Right hindlimb (tissue), 1 donor: ENCODE measurements around the gene CENPX.
"Not testable (repeated sequence)": the region's sequence is repeated elsewhere in the genome, so short reads cannot be mapped to it uniquely, and the experiment has no call there.

Source experiments
- DNase-seq: peaks from one replicate; pipeline ENCODE4 v3.0.0-alpha.2; 2018

CENPX gene

DNA sequence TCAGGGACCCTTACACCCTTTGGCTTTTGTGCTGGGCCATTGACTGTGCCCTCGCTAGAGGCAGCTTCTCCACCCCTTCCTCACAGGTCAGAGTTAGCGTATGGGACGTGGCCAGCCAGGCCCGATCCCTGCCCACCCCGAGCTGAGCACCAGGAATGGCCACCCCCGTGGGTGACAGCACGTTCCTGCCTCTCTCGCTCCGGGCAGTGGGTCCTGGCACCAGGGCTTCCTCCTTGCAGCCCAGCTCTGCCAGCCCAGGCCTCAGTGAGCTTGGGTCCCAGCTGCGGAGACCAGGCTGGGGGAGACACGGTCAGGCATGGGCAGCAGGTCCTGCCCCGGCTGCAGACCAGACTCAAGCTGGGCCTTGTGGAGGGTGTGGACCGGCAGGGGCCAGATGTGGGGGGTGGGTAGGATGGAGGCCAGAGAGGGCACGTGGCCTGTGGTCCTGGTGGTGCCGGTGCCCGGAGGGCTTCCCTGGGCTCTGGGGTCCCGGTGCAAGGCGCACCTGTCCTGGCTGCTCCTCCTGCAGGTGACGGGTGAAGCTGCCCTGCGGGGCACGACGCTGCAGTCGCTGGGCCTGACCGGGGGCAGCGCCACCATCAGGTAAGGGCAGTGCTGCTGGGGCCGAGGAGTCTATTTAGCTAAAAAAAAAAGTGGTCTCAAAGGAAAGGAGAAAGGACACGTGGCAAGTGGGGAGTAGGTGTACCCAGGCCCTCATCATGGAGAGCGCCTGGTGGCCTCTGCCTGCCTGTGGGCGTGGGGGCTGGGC lies 27.0 kb downstream of the CENPX start:
- DNase-seq: no peak

GRCh38 chr17:81994593-81995462 lies 27.9 kb downstream of the CENPX start:
- DNase-seq: peak; percentile 27

DNA sequence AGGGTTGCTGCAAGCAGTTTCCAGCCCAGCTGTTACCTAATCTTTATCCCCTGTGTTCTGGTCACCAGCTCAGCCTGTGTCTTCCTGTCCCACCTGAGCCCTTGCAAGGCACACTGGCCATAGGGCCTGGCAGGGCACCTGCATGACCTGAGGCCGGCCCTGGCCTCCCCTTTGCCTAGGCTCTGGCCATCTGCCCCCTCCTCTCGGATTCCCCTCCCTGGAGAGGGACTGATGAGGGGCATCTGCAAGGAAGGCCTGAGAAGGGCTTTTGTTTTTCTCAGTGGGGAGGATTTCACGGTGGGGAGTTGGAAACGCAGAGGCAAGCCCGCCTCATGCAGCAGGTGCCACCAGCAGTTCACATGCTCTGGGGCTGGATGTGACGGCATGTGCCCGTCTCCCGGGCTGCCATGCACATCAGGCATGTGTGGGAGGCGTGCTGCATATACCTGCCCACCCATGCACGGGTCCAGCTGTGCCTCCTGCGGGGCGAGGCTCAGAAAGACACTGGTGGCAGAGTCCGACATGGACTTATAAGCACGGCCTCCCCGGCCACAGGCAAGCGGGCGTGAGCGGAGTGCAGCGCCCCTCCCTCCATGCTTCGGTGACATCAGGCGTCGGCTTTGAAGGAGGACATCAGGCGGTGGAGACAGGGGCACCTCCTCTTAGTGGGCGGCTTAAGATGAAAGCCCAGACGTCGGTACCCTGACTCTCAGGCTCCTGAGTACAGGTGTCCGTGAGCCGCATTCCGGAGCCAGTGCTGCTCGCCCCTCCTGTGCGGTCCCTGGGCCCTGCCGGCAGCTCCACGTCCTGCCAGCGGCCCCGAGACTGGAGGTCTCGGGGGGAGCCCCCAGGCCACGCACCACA lies 28.7 kb downstream of the CENPX start:
- DNase-seq: no peak

DNA sequence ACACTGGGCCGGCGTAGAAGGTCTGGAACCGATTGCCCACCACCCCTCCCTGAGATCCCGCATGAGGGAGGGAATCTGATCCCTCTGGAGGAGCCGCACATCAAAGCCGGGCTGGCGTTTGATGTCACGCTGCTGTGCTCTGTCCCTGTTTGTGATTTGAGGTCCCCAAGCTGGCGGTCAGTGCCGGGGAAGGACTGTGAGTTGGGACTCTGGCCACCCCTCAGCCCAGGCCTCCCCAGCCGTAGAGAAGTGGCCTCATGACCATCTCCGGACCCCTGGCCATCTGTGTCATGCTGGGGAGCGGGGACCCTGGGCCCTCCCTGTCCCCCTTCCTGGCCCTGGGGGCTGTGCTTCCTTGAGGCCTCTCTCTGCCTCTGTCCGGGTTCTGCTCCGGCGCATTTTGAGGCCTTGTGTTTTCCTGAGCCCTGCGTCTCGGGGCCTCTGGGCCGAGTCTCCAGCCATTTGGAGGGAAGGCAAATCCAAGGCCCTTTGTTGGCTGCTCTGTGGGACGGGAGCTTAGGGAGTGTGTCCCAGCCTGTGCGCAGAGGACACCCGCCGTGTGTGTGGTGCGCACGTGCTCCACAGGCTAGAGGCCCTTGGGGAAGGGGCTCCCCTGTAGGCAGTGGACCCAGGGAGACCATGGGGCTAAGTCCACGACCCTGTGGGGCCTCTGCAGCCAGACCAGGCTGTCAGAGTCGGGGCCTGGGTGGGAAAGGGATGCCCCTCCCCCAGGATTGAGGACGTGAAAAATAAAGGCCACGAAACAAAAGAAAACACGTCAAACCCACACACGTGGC lies 30.2 kb downstream of the CENPX start:
- DNase-seq: peak; percentile 33

DNA sequence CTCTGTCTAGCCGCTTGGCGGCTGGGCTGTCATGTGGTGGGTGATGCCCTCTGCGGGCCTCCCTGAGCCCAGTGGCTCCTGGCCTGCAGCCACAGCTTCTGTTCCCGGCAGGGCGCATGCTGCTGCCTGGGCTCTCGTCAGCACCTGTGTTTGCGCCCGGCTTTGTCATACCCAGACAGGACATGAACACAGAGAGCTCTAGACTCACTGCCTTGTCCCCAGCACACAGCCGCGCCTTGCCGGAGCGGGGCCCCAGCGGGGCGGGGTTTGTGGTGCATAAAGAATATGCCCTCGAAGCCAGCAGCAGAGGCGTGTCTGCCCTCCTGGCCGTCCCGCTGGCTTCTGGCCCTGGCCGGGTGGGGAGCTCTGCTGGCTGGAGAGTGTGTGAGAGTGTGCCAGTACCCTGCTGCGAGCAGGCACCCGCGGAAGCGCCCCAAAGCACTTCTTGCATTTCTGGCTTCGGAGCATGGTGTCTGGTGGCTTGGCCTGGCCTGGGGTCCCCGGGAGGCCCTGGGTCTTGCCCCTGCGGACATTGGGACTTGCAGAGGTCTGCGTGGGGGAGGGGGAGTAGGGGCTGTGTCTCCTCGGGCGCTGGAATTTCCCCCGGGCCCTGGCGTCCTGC lies 30.9 kb downstream of the CENPX start:
- peak; percentile 90 for DNase-seq

DNA sequence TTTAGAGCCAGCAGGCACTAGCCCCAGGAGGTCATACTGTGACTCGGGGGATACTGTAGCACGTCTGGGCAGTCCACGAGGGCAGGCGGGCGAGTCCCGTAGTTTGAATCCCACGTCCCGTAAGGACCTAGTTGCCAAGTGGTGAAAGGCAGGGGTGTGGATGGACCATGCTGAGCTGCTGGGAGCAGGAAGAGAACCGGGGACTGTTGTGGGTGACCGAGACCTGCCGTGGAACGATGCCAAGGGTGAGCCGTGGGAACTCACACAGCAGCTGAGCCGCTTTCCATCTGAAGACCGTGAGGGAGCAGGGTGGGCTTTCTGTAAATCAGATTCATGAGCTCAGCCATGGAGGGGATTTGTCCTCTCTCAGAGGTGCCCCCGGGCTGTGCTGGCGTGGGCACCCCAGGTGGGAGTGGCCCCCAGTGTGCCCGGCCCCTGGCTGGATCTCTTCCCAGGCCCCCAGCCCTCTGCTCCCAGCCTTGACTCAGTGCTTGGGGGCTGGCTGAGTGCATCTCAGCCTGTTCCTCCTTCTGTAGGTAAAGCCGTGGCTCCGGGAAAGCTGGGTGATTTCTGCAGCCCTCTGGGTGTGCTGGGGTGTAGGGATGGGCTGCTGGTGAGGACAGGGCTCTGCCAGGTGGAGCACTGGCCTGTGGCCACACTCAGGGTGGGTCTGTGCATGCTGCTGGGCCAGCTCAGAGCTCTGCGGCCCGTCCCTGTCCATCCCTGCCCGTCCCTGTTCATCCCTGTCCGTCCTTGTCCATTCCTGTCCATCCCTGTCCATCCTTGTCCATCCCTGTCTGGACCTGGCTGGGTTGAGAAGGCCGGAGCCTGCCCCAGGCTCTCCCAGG lies 31.6 kb downstream of the CENPX start:
- DNase-seq: no peak

GRCh38 chr17:81987161-81987770 lies 35.4 kb downstream of the CENPX start:
- DNase-seq: no peak

DNA sequence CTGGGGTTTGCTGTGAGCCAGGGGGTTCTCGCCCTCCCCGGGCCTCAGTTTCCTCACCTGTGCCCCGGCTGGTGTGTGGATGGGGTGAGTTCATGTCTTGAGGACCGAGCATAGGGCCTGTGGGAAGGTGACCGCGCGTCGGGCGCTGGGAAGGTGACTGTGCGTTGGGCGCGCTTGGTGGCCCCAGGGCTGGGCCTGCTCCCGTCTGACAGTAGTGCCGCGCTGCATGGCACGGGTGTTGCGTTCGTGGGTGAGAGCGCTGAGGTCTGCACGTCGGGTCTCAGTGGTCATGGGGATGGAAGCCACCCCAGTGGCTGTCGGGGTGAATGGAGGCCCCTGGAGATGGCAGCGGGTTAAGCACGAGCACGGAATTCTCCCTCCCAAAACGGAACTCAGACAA lies 36.1 kb downstream of the CENPX start:
- no peak for DNase-seq

GRCh38 chr17:81984773-81985410 lies 37.8 kb downstream of the CENPX start:
- DNase-seq: no peak

- no peak for DNase-seq
Observed at GRCh38 chr17:81983639-81984373, 38.9 kb downstream of the CENPX start.

DNA sequence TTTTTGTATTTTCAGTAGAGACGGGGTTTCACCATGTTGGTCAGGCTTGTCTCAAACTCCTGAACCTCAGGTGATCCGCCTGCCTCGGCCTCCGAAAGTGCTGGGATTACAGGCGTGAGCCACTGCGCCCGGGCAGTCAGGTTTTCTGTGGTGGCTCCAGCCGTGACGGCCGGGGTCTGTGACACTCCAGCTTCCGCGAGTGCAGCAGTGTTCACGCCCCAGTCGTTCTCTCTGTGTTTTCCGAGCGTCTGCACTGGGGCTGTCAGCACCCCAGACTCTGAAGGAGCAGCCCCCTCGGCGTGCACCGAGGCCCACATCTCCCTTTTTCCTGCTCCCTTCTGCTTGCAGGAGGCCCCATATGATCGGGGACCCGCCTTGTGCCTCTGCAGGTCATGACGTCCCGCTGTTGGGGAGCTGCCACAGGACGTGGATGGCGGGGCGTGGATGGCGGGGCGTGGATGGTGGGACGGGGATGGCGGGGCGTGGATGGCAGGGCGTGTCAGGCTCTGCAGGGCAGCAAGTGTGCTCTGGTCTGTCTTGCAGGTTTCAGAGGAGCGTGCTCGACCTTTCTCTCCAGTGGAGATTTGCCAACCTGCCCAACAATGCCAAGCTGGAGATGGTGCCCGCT lies 39.6 kb downstream of the CENPX start:
- DNase-seq: no peak

- not testable (repeated sequence) for DNase-seq
Observed at GRCh38 chr17:81981511-81981910, 41.2 kb downstream of the CENPX start.

DNA sequence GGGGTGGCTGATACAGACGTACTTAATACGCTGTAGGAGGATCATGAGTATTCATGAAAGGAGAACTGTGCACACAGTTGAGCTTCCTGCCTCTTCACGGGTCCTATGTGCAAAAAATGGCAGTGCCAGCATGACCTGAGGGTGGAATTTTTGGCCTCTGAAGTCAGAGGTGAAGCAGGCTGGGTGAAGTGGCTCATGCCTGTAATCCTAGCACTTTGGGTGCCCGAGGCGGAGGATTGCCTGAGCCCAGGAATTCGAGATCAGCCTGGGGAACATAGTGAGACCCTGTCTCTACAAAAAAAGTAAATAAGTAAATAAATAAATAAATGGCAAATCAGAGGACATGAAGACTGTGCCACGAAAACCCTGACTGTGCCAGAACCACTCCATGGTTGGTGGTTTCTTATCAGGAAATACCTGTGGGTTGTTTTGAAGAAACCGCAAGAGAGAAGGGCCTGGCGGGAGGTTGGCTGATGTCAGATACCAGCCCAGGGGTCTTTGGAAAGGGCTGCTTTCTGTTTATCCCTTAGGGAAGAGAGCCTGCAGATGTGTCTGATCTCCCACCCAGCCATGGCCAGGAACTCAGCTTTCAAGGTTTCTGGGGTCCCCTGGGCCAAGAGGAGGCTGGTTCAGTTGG lies 41.9 kb downstream of the CENPX start:
- no peak for DNase-seq

- no peak for DNase-seq
Observed at GRCh38 chr17:81980122-81980521, 42.6 kb downstream of the CENPX start.

DNA sequence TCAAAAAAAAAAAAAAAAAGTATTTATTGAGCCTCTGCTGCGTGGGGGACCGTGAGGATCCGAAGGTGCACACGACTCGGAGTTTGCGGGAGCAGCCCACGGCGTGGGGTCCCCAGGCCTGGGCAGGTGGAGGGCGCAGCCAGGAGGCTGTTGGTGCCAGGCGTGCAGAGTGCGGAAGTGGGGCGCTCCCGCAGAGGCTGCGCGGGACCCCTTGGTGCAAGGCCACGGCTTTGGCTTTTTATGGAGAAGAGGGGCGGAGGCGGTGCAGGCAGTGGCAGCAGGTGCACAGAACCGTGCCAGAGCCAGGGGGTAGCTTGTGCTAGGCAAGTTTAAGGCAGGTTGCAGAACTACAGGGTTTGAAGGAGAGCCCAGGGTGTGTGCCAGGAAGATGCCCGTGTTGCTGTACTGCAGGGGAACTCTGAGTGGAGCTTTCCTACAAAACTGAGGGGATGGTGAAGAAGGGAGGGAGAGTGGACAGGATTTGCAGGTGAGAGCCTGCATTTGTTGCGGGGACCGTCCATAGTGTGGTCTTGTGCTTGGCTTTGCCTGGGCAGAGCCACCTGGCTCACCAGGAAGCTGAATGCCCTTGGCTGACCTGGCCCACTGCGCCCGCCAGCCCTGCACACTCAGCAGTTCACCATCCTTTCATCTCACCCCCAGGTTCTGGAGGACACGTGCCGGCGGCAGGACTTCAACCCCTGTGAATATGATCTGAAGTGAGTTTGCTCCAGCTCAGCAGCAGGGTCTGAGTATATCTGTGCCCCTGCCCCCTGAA lies 44.0 kb downstream of the CENPX start:
- DNase-seq: no peak

- DNase-seq: peak; percentile 95
Observed at GRCh38 chr17:81977211-81977808, 45.4 kb downstream of the CENPX start, which contains the start of gene ASPSCR1. ASPSCR1 (plus strand) TSS chr17:81977629; CDS start chr17:81977647, 18 bp downstream.
